GM20000 (cell line): ENCODE measurements around the gene DAND5.
A peak's percentile ranks its signal among the peaks of the same experiment; 100 is the strongest.
"Not testable (repeated sequence)": the region's sequence is repeated elsewhere in the genome, so short reads cannot be mapped to it uniquely, and the experiment has no call there.

Experiments used
- DNase-seq: peaks from one replicate; pipeline ENCODE4 v3.0.0; 2012; ENCODE audit warnings: low spot score
- TF ChIP-seq, protein P1 (sequence below): IDR thresholded peaks from 2 replicates; pipeline ENCODE4 v1.5.1; 2012; ENCODE audit warnings: mild to moderate bottlenecking, control low read depth; ENCODE audit errors: extremely low read depth, missing control alignments

Gene DAND5

DNA sequence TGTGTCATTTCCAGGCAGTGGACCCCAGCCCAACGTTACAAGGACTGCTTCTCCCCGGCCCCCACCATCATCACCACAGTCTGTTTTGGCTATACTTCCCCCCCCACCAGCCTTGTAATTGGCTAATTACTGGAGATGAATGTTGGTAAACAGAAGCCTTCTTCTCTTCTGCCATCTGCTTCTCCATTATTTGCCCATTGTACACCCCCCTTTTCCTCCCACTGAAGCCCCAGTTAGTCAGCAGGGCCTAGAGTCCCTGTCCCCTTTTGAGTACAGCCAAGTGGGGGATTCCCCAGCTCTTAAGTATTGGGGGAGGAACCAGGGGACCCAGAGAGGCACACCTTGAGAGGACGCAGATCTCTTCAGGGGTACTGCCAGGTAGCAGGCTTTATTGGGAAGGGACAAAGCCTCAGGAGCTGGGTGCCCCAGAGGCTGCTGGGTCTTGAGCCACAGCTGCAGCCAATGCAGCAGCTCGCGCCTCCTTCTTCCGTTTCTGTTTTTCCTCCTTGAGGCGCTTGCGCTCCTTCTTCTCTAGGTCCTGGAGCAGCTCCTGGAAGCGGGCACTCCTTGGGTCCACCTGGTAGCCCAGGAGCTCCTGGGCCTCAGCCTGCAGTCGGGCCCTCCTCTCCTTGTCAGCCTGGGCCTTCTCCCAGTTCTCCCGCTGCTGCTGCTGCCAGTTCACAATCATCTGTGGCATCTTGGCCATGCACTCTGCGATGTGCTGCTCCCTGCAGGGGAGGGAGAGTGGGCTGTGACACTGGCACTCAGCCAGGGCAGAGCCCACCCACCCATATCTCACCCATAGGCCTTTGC lies 15.4 kb upstream of the DAND5 start:
- TF ChIP-seq, protein P1, sequence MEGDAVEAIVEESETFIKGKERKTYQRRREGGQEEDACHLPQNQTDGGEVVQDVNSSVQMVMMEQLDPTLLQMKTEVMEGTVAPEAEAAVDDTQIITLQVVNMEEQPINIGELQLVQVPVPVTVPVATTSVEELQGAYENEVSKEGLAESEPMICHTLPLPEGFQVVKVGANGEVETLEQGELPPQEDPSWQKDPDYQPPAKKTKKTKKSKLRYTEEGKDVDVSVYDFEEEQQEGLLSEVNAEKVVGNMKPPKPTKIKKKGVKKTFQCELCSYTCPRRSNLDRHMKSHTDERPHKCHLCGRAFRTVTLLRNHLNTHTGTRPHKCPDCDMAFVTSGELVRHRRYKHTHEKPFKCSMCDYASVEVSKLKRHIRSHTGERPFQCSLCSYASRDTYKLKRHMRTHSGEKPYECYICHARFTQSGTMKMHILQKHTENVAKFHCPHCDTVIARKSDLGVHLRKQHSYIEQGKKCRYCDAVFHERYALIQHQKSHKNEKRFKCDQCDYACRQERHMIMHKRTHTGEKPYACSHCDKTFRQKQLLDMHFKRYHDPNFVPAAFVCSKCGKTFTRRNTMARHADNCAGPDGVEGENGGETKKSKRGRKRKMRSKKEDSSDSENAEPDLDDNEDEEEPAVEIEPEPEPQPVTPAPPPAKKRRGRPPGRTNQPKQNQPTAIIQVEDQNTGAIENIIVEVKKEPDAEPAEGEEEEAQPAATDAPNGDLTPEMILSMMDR = no peak
- no peak for DNase-seq

DNA sequence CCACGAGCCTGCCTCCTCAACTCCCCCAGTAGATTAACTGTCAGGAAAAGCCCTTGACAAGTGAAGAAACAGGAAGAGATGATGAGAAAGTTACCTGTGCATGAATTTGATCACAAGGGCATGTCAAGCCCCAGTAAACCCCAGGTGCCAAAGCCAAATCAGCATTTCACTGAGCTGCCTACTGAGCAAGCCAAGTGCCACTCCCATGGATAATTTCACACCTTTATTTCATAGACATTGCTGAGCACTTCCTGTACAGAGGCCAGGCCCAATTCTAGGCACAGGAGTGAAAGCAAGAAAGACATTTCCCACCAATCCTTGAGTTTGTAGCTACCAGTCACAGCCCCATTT lies 14.8 kb upstream of the DAND5 start:
- TF ChIP-seq, protein P1 = no peak
- no peak for DNase-seq

DNA sequence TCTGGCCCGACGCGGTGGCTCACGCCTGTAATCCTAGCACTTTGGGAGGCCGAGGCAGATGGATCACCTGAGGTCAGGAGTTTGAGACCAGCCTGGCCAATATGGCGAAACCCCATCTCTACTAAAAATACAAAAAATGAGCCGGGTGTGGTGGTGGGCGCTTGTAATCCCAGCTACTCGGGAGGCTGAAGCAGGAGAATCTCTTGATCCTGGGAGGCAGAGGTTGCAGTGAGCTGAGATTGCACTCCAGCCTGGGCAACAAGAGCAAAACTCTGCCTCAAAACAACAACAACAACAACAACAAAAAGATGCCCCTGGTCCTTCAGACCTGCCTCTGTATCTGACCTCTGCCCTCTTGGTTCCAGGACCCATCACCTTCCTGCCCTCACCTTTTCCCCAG lies 13.8 kb upstream of the DAND5 start:
- DNase-seq = not testable (repeated sequence)

DNA sequence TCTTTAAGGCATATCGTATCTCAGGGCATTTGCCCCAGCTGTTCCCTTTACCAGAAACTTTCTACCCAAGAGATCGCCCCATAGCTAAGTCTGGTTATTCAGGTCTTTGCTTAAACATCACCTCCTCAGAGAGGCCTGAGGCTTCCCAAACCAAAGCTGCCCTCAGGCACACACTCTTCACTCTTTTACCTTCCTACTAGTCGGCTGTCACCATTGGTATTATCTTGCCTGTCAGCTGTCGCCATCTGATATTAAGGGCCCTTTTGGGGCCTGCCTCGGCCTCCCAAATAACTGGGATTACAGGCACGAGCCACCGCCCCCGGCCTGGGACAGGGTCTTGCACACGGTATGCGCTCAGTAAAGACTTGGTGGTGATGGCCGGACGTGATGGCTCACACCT lies 13.4 kb upstream of the DAND5 start:
- no peak for DNase-seq
- TF ChIP-seq, protein P1 = no peak

DNA sequence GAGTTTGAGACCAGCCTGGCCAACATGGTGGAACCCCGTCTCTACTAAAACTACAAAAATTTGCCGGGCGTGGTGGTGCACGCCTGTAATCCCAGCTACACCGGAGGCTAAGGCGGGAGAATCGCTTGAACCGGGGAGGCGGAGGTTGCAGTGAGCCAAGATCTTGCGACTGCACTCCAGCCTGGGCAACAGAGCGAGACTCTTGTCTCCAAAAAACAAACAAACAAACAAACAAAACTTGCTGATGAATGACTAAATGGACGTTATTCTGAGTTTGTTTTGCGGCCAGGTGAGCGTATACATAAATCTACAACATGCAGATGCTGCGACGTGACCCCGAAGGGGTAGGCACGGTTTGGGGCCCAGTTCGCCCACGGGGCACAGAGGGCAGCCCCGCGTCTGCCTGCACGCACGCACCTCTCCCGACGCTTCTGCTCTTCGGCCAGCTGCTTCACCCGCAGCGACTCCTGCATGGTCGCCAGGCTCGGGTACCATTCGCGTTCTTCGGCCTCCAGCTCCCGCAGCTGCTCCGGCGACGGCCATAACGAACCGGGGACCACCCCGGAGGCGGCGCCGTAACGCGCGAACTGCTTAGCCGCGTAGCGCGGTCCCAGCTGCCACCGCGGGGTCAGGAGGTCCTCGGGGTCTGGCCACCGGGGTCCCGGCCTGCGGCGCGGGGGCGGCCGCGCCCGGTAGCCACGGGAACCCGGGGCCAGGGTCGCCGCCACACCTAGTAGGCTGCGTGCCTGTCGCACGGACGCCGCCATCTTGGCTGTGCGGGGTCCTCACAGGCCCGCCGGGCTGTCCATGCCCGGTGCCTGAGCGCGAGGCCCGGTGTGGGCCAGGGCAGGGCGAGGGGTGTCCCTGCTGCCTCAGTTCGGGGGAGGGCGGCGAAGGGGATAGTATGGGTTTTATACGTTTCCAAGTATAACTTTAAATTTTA lies 12.7 kb upstream of the DAND5 start, which contains the start of gene GADD45GIP1:
TSS of gene GADD45GIP1 (minus strand) at position 778 of the 943 bp plus-strand sequence. CDS start at position 767, 11 bp downstream.
- DNase-seq = peak; percentile 90
- TF ChIP-seq, protein P1 = no peak

DNA sequence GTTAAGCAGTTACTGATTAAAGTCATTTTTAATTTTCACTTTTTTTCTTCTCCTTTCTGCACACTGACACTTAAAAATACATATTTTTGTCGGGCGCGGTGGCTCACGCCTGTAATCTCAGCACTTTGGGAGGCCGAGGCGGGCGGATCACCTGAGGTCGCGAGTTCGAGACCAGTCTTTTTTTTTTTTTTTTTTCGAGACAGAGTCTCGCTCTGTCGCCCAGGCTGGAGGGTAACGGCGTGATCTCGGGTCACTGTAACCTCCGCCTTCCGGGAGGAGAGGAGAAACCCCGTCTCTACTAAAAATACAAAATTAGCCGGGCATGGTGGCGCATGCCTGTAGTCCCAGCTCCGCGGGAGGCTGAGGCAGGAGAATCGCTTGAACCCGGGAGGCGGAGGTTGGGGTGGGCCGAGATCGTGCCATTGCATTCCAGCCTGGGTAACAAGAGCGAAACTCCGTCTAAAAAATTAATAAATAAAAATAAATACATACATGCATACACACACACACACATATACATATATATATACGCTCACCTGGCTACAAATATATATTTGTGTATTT lies 11.9 kb upstream of the DAND5 start:
- DNase-seq = not testable (repeated sequence)

DNA sequence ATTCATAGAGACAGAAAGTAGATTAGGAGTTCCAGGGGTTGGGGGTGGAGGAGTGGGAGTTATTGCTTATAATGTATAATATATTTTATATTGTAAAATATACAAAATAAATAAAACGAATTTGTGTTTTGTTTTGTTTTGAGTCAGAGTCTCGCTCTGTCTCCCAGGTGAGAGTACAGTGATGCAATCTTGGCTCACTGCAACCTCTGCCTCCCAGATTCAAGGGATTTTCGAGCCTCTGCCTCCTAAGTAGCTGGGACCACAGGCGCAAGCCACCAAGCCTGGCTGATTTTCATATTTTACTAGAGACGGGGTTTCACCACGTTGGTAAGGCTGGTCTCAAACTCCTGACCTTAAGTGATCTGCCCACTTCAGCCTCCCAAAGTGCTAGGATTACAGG lies 9.9 kb upstream of the DAND5 start:
- no peak for DNase-seq
- TF ChIP-seq, protein P1 = no peak
